Left ventricle myocardium inferior (tissue), 1 donor: ENCODE results near the gene KCNJ5. TPM values are rescaled to one million over a fixed set of nuclear protein-coding genes. Genes with fewer than 3 reads are reported as not detected.
A peak's percentile ranks its signal among the peaks of the same experiment; 100 is the strongest.

Experiments
- DNase-seq: peaks from one replicate; pipeline ENCODE4 v3.0.0-alpha.2; 2020
- H3K27ac ChIP-seq: fragments of 200-600 bp; replicated peaks from 2 replicates; pipeline ENCODE4 v1.8.0; 2021
- H3K27me3 ChIP-seq: fragments of 200-600 bp; 2 replicates; pipeline ENCODE4 v1.8.0; 2021; ENCODE audit warnings: low read depth
- H3K36me3 ChIP-seq: fragments of 200-600 bp; 2 replicates; pipeline ENCODE4 v1.8.0; 2021
- H3K4me1 ChIP-seq: fragments of 200-600 bp; 2 replicates; pipeline ENCODE4 v1.8.0; 2021
- H3K4me3 ChIP-seq: fragments of 200-600 bp; 2 replicates; pipeline ENCODE4 v1.8.0; 2021; ENCODE audit warnings: mild to moderate bottlenecking, moderate library complexity
- H3K9me3 ChIP-seq: fragments of 200-600 bp; replicated peaks from 2 replicates; pipeline ENCODE4 v1.8.0; 2021
- CTCF ChIP-seq: fragments of 200-600 bp; IDR thresholded peaks from 2 replicates; pipeline ENCODE4 v1.8.0; 2021; ENCODE audit warnings: antibody characterized with exemption, mild to moderate bottlenecking, borderline replicate concordance
- intact Hi-C: fragments of 100-400 bp; cut with micrococcal nuclease; formaldehyde crosslinking; loops from one replicate; pipeline ENCODE4 v1.11.0; 2022
- total RNA-seq: library from RNA; stranded (reverse); fragmentation: NEBNext Ultra II Directional; extraction: Animal tissue kit (Norgen Biotek cat#: 25700); gene quantifications from one replicate; pipeline ENCODE4 v1.2.1, GENCODE V29; 2021
- donor health status: DM: no; HTN: yes; CAD: no; lungs with severe emphysema.

KCNJ5 gene
- total RNA-seq, 1 donor from 2014 or later: 5.4 TPM

DNA sequence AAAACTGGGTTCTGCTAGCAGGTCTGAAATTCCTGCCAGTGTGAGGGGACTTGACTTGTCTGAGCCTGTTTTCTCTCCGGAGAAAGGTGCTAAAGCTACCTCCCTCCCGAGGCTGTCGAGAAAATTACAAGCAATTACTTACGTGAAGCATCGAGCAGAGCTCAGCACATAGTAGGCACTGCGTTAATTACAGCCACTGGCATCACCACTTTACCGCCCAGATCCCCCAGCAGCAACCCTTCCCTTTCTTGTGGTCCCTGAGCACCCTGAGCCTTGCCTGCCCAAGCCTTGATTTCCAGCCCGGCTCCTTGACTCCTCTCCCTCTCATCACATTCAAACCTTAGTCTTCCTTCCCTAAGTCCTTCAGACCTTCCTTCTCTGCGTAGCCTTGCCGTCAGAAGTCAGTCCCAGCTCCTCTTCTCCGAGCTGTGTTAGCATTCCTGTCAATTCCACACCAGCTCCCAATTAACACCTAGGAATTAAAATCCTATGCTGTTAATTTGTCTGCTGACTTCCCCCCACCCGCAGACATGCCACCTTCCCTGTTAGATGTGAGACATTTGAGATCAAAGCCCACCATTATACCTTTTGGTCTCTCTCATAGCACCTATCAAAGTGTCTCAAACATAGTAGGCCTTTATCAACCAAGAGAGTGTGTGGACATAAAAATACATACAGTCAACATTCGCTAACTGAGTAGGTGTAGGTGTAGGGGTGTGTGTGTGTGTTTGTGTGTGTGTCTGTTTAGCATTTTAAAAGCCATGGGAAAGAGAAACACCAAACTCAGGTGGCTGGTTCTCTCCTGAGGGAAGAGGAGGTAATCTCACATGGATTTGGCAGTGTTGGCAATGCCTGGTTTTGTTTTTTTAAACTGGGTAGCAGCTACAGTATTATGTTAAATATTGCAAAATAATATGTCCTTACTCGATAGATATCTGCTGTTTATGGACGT is 2.8 kb upstream of the KCNJ5 start:
- Histone ChIP-seq H3K36me3 (no peaks in the 10 kb centered on the region), H3K9me3 (no peaks in the 10 kb centered on the region), H3K4me1 (peaks cover 31% of the 10 kb centered on the region), H3K4me3 (no peak overlapping the region), H3K27ac (no peak overlapping the region), H3K27me3 (peaks cover 30% of the 10 kb centered on the region)
- intact Hi-C loops: no loop called here
- DNase-seq: no peak
- TF ChIP-seq CTCF: no peak

- Histone ChIP-seq H3K9me3 (no peaks in the 10 kb centered on the region), H3K27me3 (peaks cover 30% of the 10 kb centered on the region), H3K27ac (no peak overlapping the region), H3K4me1 (peaks cover 44% of the 10 kb centered on the region), H3K4me3 (peak overlapping the region; percentile 73), H3K36me3 (no peaks in the 10 kb centered on the region)
- intact Hi-C loops: no loop called here
- DNase-seq: no peak
- TF ChIP-seq CTCF: no peak
Measured at GRCh38 chr11:128889657-128890213, 1.4 kb upstream of the KCNJ5 start.

- intact Hi-C loops: no loop called here
- Histone ChIP-seq H3K4me3 (peak overlapping the region; percentile 73), H3K9me3 (no peaks in the 10 kb centered on the region), H3K36me3 (no peaks in the 10 kb centered on the region), H3K4me1 (peaks cover 48% of the 10 kb centered on the region), H3K27me3 (peaks cover 30% of the 10 kb centered on the region), H3K27ac (peak overlapping the region; percentile 60)
- DNase-seq: no peak
- TF ChIP-seq CTCF: no peak
Measured at GRCh38 chr11:128890216-128890542, 977 bp upstream of the KCNJ5 start.

DNA sequence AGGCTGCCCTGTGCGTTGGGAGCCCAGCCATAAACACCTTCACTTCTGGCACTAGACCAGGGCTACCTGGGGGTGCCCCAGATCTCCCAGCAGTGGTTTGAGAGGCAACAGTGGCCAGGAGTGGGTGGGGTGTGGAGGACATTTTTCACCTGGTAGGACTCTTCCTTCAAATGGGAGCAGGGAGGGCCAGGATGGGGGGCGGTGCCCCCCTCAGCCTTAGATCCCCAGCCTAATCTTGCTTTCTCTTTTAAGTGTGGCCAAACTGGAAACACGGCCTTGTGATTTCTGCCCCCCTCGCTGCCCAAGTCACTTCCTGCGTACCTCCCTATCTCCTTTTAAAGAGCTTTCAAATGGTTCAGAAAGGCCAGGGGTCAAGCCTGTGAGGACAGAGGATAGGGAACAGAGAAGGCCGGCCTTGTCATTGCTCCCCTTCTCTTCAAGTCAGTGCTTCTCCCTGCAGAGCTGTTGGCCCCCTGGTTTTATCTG is 800 bp downstream of the KCNJ5 start:
- TF ChIP-seq CTCF: no peak

DNA sequence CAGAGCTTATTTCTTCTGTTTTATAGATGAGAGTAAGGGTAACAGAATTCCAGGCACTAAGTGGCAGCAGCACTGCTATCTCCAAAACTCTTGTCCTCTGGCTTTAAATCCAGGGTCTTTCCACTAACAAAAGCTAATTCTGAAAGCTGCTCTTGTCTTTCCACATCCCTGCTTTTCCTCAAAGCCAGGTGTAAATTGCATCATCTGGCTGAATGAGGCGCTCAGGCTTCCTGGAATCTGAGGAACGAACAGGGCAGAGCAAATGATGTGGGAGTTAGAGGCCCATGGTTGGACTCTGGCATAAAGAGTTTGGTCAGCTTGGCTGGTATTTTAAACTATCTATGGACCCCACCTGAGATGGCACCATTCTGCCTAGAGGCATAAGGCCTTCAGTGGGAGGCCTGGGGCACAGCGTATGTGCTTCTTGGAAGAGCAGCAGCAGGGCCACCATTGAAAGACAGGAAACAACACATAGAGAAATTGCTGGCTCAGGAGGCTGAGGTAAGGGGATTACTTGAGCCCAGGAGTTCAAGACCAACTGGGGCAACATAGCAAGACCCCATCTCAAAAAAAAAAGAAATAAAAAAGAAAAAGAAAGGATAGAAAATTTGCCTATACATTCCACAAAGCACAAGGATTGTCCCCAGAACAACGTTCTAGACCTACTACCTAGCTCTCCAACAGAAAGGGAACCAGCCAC is 1.9 kb downstream of the KCNJ5 start:
- no peaks in the 10 kb centered on the region for H3K36me3 ChIP-seq
- H3K27ac ChIP-seq: peak overlapping the region; percentile 83
- H3K27me3 ChIP-seq: peaks cover 27% of the 10 kb centered on the region
- DNase-seq: no peak
- H3K4me3 ChIP-seq: peak overlapping the region; percentile 73
- no peak for TF ChIP-seq CTCF
- no peaks in the 10 kb centered on the region for H3K9me3 ChIP-seq
- H3K4me1 ChIP-seq: peaks cover 71% of the 10 kb centered on the region
- intact Hi-C loops: no loop called here

More for the DNA sequence above, 800 bp downstream of the KCNJ5 start:
- peak overlapping the region; percentile 73 for H3K4me3 ChIP-seq
- peak overlapping the region; percentile 83 for H3K27ac ChIP-seq
- H3K4me1 ChIP-seq: peaks cover 65% of the 10 kb centered on the region
- DNase-seq: no peak
- intact Hi-C loops: no loop called here
- no peaks in the 10 kb centered on the region for H3K36me3 ChIP-seq
- no peaks in the 10 kb centered on the region for H3K9me3 ChIP-seq
- peaks cover 30% of the 10 kb centered on the region for H3K27me3 ChIP-seq
